K562 (cell line): ENCODE results near the gene SOX2. TPM values are rescaled to one million over a fixed set of nuclear protein-coding genes. Genes with fewer than 3 reads are reported as not detected.

Source experiments
- ATAC-seq: fragments of 200-7000 bp; cut with Tn5 transposase; 3 replicates; pipeline ENCODE4 v1.9.1; 2020; ENCODE audit warnings: moderate library complexity
- BruUV-seq: library from RNA; stranded (reverse); fragments of 400-500 nt; replicated peaks from 2 replicates; lab custom pipeline; 2021; lab: Mats Ljungman, UMichigan
- CTCF ChIA-PET: fragments of 300-600 bp; formaldehyde crosslinking; extraction: SDS; loops from one replicate; lab custom pipeline; 2021; ENCODE audit warnings: low intra/inter-chr PET ratio; lab: Yijun Ruan, JAX
- POLR2A ChIA-PET: fragments of 300-600, 350-650 bp; sonication (Branson Sonifier 250); formaldehyde crosslinking; extraction: SDS; loops from one replicate; lab custom pipeline; 2021; ENCODE audit warnings: antibody characterized with exemption, inconsistent platforms; lab: Yijun Ruan, JAX
- DNase-seq, 4 experiments: peaks; one replicate each; pipeline versions ENCODE4 v3.0.0 to v3.0.0-alpha.2; 2011 to 2018; ENCODE audit warnings: low spot score in 3 of 4, mixed read lengths in 3 of 4; ENCODE audit errors: extremely low read depth in 1 of 4
- FAIRE-seq: peaks from 2 replicates; lab custom pipeline; 2011; peaks lifted over from hg19 to GRCh38; lab: Jason Lieb, UNC
- H2AFZ ChIP-seq: 2 replicates; pipeline ENCODE4 v1.6.0; 2011; ENCODE audit warnings: low read depth, low read length, control low read depth, inconsistent platforms
- H3K27ac ChIP-seq: fragments of 200-600 bp; 3 replicates; pipeline ENCODE4 v1.8.0; 2011; ENCODE audit warnings: low read depth, mild to moderate bottlenecking, control low read depth, inconsistent platforms, low read length, moderate library complexity, mixed read lengths; ENCODE audit errors: extremely low read depth
- H3K27me3 ChIP-seq, 2 experiments: fragments of 300-600 bp in 1 of 2; 2 replicates in 1 of 2; 3 replicates in 1 of 2; pipeline versions ENCODE4 v1.6.0 to v1.8.0; 2011; ENCODE audit warnings: inconsistent platforms in 2 of 2, low read length in 2 of 2, mild to moderate bottlenecking in 1 of 2, mixed read lengths in 1 of 2, moderate library complexity in 1 of 2; ENCODE audit not compliant: control insufficient read depth in 2 of 2, insufficient read depth in 2 of 2
- H3K36me3 ChIP-seq: fragments of 300-600 bp; 3 replicates; pipeline ENCODE4 v1.8.0; 2011; ENCODE audit warnings: mild to moderate bottlenecking, low read length, inconsistent platforms; ENCODE audit not compliant: control insufficient read depth, insufficient read depth
- H3K4me1 ChIP-seq, 2 experiments: fragments of 200-600 bp in 1 of 2; replicated peaks in 1 of 2; 2 replicates in 1 of 2; 3 replicates in 1 of 2; pipeline versions ENCODE4 v1.5.1 to v1.8.0; 2011; ENCODE audit warnings: inconsistent platforms in 2 of 2, low read length in 2 of 2, mild to moderate bottlenecking in 1 of 2, mixed read lengths in 1 of 2, moderate library complexity in 1 of 2; ENCODE audit not compliant: control insufficient read depth in 2 of 2, insufficient read depth in 2 of 2
- H3K4me2 ChIP-seq: 2 replicates; pipeline ENCODE4 v1.6.1; 2011; ENCODE audit warnings: low read length, control low read depth, inconsistent platforms, mixed read lengths; ENCODE audit not compliant: insufficient read depth
- H3K4me3 ChIP-seq: fragments of 200-600 bp; sonication (generic), shearing (Covaris generic); 2 replicates; pipeline ENCODE4 v1.5.1; 2016; ENCODE audit warnings: control low read depth, inconsistent platforms
- H3K79me2 ChIP-seq: fragments of 200-600 bp; 3 replicates; pipeline ENCODE4 v1.8.0; 2011; ENCODE audit warnings: low read length, inconsistent platforms; ENCODE audit not compliant: control insufficient read depth, insufficient read depth
- H3K9ac ChIP-seq, 2 experiments: 2 replicates each; pipeline versions ENCODE4 v1.6.0 to v1.6.1; 2011; ENCODE audit warnings: low read depth in 2 of 2, low read length in 2 of 2, control low read depth in 1 of 2, inconsistent platforms in 1 of 2, mild to moderate bottlenecking in 1 of 2, mixed read lengths in 1 of 2; ENCODE audit not compliant: insufficient read depth in 1 of 2
- H3K9me1 ChIP-seq: one replicate; pipeline ENCODE4 v1.6.0; 2011; ENCODE audit warnings: inconsistent platforms, mild to moderate bottlenecking, low read length, moderate library complexity; ENCODE audit not compliant: control insufficient read depth, insufficient read depth
- H3K9me3 ChIP-seq: replicated peaks from 2 replicates; pipeline ENCODE4 v1.5.1; 2011; ENCODE audit warnings: low read depth, low read length, inconsistent platforms; ENCODE audit not compliant: control insufficient read depth, insufficient read depth
- H4K20me1 ChIP-seq: replicated peaks from 2 replicates; pipeline ENCODE4 v1.6.1; 2011; ENCODE audit warnings: low read length, inconsistent platforms, mixed read lengths; ENCODE audit not compliant: control insufficient read depth, insufficient read depth
- HIVEP1 ChIP-seq: fragments of 250-450 bp; sonication (Bioruptor Pico); IDR thresholded peaks from 2 replicates; pipeline ENCODE4 v1.4.0; 2020; ENCODE audit warnings: mild to moderate bottlenecking
- MED1 ChIP-seq: sonication (generic); formaldehyde crosslinking; IDR thresholded peaks from 2 replicates; pipeline ENCODE4 v1.8.1; 2023; ENCODE audit warnings: missing genetic modification reagents, borderline replicate concordance
- MTA2 ChIP-seq: fragments of 450-650 bp; IDR thresholded peaks from 2 replicates; pipeline ENCODE4 v1.6.1; 2016; ENCODE audit warnings: low read depth
- SUPT5H ChIP-seq: fragments of 450-650 bp; IDR thresholded peaks from 2 replicates; pipeline ENCODE4 v1.6.1; 2016
- TEAD1 ChIP-seq, 2 experiments: fragments of 450-650 bp in 1 of 2; sonication (generic) in 1 of 2; formaldehyde crosslinking; IDR thresholded peaks; 2 replicates each; pipeline versions ENCODE4 v1.4.0 to v1.8.0; 2020 to 2022; ENCODE audit warnings: mild to moderate bottlenecking in 2 of 2, missing genetic modification reagents in 1 of 2
- TFE3 ChIP-seq: fragments of 450-650 bp; formaldehyde crosslinking; IDR thresholded peaks from 2 replicates; pipeline ENCODE4 v1.4.0; 2020; ENCODE audit warnings: mild to moderate bottlenecking, mixed read lengths
- WGBS: fragments of 100-300 bp; shearing (Covaris generic); methylation state at CpG from one replicate; pipeline ENCODE4 v1.1.6; 2016; ENCODE audit warnings: low coverage, mixed read lengths; ENCODE audit not compliant: insufficient coverage; ENCODE audit errors: missing lambda C conversion rate; 5-methylcytosine and 5-hydroxymethylcytosine counted together
- in situ Hi-C: fragments of 300-500 bp; cut with MboI; formaldehyde crosslinking; loops from 4 replicates; pipeline ENCODE4 v1.15.0; 2018; ENCODE audit warnings: inconsistent platforms, mixed read lengths
- intact Hi-C: fragments of 100-400 bp; cut with micrococcal nuclease; formaldehyde crosslinking; loops from 2 replicates; pipeline ENCODE4 v1.14.2; 2022
- polyA plus RNA-seq, 8 experiments: library from polyadenylated mRNA; depleted of rRNA in 4 of 8; stranded (reverse) in 5 of 8; unstranded in 3 of 8; fragments of >200 nt; fragmentation: Nextera tagmentation in 2 of 8; fragmentation: Illumina TruSeq in 1 of 8; extraction: Ambion mirVana in 2 of 8; extraction: Trizol in 1 of 8; gene quantifications; 2 replicates each; pipeline versions ENCODE4 v1.2.1 to v1.2.3, GENCODE V29; 2011 to 2014; ENCODE audit warnings: inconsistent platforms in 1 of 8, missing spikeins in 1 of 8
- total RNA-seq, 7 experiments: library from RNA; depleted of rRNA in 6 of 7; stranded (reverse); fragments of >200 nt in 6 of 7; fragmentation: Illumina TruSeq in 2 of 7; extraction: Trizol in 2 of 7; gene quantifications; 2 replicates each; pipeline versions ENCODE4 v1.2.1 to v1.2.3, GENCODE V29; 2011 to 2021; ENCODE audit warnings: low replicate concordance in 1 of 7
- TF ChIP-seq, protein P1 (sequence below): fragments of 250-450 bp; sonication (Bioruptor Pico); IDR thresholded peaks from 2 replicates; pipeline ENCODE4 v1.8.0; 2022; ENCODE audit warnings: moderate library complexity, mild to moderate bottlenecking, inconsistent platforms
- TF ChIP-seq, protein P2 (sequence below): IDR thresholded peaks from 2 replicates; pipeline ENCODE4 v1.6.1; 2012; ENCODE audit warnings: low read depth, low read length, improper control_type of control experiment, borderline replicate concordance

The SOX2 gene
- total and polyA plus RNA-seq, 9 of the 15 experiments (the other 6 are each of a cell fraction or from before 2014, with no cell fraction given) = 0.07 TPM; not detected in 8

GRCh38 chr3:181683563-181683962 is 28.2 kb upstream of the SOX2 start (continued):
- no peak for TF ChIP-seq HIVEP1 (CRISPR knock-in tag)

GRCh38 chr3:181687190-181687589 is 24.5 kb upstream of the SOX2 start:
- Histone ChIP-seq H2AFZ (no peak overlapping the region), H3K79me2 (no peaks in the 10 kb centered on the region), H3K36me3 (no peaks in the 10 kb centered on the region), H3K9ac (no peak overlapping the region), H3K4me2 (no peak overlapping the region), H3K4me1 (no peaks in the 10 kb centered on the region), H3K9me1 (no peaks in the 10 kb centered on the region), H4K20me1 (no peaks in the 10 kb centered on the region), H3K27ac (no peak overlapping the region), H3K9me3 (no peaks in the 10 kb centered on the region), H3K27me3 (no peaks in the 10 kb centered on the region), H3K4me3 (no peak overlapping the region)
- in situ Hi-C loops (no loop called here), intact Hi-C loops (no loop called here)
- no TSS peak for BruUV-seq
- no peak for DNase-seq
- ATAC-seq = no peak
- FAIRE-seq = no peak
- CTCF ChIA-PET = no interaction called here
- 0% methylated on average over 1 of the region's 1 CpG for WGBS
- POLR2A ChIA-PET = no interaction called here
- no peak for TF ChIP-seq TEAD1 (CRISPR knock-in tag; IDR thresholded peaks at IDR 0.05)
- TF ChIP-seq SUPT5H = no peak
- TF ChIP-seq MED1 (CRISPR knock-in tag) = no peak
- TF ChIP-seq MTA2 = no peak
- TF ChIP-seq, protein P1, sequence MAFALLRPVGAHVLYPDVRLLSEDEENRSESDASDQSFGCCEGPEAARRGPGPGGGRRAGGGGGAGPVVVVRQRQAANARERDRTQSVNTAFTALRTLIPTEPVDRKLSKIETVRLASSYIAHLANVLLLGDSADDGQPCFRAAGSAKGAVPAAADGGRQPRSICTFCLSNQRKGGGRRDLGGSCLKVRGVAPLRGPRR (CRISPR knock-in tag) = no peak
- TF ChIP-seq, protein P2, sequence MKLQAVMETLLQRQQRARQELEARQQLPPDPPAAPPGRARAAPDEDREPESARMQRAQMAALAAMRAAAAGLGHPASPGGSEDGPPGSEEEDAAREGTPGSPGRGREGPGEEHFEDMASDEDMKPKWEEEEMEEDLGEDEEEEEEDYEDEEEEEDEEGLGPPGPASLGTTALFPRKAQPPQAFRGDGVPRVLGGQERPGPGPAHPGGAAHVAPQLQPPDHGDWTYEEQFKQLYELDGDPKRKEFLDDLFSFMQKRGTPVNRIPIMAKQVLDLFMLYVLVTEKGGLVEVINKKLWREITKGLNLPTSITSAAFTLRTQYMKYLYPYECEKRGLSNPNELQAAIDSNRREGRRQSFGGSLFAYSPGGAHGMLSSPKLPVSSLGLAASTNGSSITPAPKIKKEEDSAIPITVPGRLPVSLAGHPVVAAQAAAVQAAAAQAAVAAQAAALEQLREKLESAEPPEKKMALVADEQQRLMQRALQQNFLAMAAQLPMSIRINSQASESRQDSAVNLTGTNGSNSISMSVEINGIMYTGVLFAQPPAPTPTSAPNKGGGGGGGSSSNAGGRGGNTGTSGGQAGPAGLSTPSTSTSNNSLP = no peak
- no peak for TF ChIP-seq TFE3 (CRISPR knock-in tag)
